OCI-LY1 (cell line): ENCODE results near the gene RHEBL1.

Source experiments
- EZH2 ChIP-seq: fragments of 200-600 bp; sonication (generic), shearing (Covaris generic); IDR thresholded peaks from 2 replicates; pipeline ENCODE4 v1.8.0; 2017; ENCODE audit warnings: borderline replicate concordance, mixed run types, mild to moderate bottlenecking, antibody characterized with exemption, low read length, moderate library complexity, mixed read lengths
- TF ChIP-seq, protein P1 (sequence below): fragments of 200-600 bp; sonication (generic), shearing (Covaris generic); IDR thresholded peaks from 2 replicates; pipeline ENCODE4 v1.5.1; 2017; ENCODE audit warnings: mild to moderate bottlenecking, antibody characterized with exemption, low read length, moderate library complexity, mixed read lengths

DNA sequence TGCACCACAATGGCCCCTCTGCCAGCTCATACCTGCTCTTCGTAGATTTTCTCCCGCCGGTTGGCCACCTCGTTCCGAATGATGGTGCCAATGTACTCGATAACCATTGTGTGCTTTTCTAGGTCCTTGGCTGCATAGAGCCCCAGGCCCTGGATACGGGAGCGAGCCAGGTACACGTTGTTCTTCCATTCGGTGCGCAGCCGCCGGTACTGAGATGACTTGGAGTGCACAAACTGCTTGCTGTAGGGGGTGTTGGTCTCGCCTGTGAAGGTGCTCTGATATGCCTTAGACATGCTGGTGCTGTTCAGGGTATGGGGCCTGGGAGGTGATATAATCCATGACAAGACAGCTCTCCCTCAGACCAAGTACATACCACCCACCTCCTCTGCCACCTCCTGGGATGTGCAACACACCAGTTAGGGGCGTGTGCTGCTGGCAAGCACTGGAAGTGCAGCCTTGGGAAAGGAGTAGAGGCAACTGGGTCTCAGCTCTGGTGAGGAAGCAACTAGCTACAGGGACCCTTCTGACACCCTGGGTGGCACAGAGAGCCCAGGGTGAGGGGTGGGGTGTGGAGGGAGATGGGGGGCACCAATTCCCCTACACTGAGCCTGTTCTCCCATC lies 47.1 kb downstream of the RHEBL1 start:
- TF ChIP-seq, protein P1, sequence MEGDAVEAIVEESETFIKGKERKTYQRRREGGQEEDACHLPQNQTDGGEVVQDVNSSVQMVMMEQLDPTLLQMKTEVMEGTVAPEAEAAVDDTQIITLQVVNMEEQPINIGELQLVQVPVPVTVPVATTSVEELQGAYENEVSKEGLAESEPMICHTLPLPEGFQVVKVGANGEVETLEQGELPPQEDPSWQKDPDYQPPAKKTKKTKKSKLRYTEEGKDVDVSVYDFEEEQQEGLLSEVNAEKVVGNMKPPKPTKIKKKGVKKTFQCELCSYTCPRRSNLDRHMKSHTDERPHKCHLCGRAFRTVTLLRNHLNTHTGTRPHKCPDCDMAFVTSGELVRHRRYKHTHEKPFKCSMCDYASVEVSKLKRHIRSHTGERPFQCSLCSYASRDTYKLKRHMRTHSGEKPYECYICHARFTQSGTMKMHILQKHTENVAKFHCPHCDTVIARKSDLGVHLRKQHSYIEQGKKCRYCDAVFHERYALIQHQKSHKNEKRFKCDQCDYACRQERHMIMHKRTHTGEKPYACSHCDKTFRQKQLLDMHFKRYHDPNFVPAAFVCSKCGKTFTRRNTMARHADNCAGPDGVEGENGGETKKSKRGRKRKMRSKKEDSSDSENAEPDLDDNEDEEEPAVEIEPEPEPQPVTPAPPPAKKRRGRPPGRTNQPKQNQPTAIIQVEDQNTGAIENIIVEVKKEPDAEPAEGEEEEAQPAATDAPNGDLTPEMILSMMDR: no peak
- TF ChIP-seq EZH2: no peak
